Adrenal gland (tissue), 5 donors: ENCODE measurements around the gene TMEM132D.

Experiments
- POLR2A ChIP-seq, 2 donors: fragments of 450-650 bp; IDR thresholded peaks; one replicate each; pipeline ENCODE4 v1.6.1; 2017; ENCODE audit warnings: antibody characterized with exemption in 2 of 2, mild to moderate bottlenecking in 2 of 2, moderate library complexity in 1 of 2
- TF ChIP-seq, protein P1 (sequence below), 6 experiments: fragments of 450-650 bp in 4 of 6; fragments of 200-600 bp in 2 of 6; sonication (generic) in 1 of 6; IDR thresholded peaks; 1 replicate in 5 of 6; 2 replicates in 1 of 6; pipeline versions ENCODE4 v1.5.1 to v1.8.0; 2016 to 2021; ENCODE audit warnings: antibody characterized with exemption in 6 of 6, mild to moderate bottlenecking in 2 of 6, moderate library complexity in 1 of 6
- donor health status: DM: no; HTN: no; CAD: no.

DNA sequence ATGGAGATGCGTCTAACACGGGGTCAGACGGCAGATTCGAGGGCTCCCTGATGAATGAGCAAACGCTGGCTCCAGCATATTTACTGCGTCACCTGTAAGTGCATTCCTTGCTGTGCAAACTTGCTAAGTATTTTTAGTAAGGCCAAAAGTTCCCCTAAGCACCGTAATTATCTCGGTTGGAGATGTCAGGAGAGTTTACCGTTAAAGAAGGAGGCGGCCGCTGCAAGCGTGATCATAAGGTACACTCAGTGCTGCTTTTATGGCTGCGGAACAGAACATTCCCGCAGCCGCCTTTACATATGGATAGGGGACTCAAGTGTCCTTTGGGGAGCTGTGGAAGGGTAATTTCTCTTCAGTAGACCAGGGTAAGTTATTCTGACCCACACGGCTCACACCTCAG lies 875.0 kb downstream of the TMEM132D start:
- TF ChIP-seq, protein P1, sequence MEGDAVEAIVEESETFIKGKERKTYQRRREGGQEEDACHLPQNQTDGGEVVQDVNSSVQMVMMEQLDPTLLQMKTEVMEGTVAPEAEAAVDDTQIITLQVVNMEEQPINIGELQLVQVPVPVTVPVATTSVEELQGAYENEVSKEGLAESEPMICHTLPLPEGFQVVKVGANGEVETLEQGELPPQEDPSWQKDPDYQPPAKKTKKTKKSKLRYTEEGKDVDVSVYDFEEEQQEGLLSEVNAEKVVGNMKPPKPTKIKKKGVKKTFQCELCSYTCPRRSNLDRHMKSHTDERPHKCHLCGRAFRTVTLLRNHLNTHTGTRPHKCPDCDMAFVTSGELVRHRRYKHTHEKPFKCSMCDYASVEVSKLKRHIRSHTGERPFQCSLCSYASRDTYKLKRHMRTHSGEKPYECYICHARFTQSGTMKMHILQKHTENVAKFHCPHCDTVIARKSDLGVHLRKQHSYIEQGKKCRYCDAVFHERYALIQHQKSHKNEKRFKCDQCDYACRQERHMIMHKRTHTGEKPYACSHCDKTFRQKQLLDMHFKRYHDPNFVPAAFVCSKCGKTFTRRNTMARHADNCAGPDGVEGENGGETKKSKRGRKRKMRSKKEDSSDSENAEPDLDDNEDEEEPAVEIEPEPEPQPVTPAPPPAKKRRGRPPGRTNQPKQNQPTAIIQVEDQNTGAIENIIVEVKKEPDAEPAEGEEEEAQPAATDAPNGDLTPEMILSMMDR (IDR thresholded peaks at IDR 0.05), result no peak
- TF ChIP-seq POLR2A (IDR thresholded peaks at IDR 0.05), result no peak
